NCI-H446 (cell line): ENCODE data around the gene MAGEA9.
"Not testable (repeated sequence)": the region's sequence is repeated elsewhere in the genome, so short reads cannot be mapped to it uniquely, and the experiment has no call there.

Source experiments
- DNase-seq, 2 experiments: peaks; one replicate each; lab custom pipeline; 2025; lab: John Stamatoyannopoulos, UW

MAGEA9 gene, protein sequence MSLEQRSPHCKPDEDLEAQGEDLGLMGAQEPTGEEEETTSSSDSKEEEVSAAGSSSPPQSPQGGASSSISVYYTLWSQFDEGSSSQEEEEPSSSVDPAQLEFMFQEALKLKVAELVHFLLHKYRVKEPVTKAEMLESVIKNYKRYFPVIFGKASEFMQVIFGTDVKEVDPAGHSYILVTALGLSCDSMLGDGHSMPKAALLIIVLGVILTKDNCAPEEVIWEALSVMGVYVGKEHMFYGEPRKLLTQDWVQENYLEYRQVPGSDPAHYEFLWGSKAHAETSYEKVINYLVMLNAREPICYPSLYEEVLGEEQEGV

GRCh38 chrX:149781727-149782126, at the start of gene MAGEA9:
MAGEA9 (plus strand) TSS chrX:149781930; CDS start chrX:149786211, 4,281 bp downstream.
- not testable (repeated sequence) for DNase-seq

DNA sequence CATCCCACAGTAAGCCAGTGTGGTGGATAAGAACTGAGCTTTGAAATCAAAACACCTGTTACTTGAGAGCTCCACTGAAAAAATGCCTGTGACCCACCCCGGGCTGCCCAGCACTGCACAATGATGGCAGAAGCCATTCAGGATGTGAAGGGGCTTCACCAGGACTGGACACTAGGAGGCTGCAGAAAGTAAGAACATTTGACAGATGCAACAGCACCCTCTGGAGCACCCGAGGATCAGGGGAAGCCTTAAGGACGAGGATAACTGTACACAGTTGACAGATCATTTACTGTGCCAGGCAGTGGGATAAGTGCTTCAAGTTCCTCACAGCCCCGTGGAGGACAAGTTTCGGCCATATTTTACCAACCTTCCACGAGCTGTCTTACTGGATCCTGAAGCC, 39.5 kb upstream of the MAGEA9 start:
- not testable (repeated sequence) for DNase-seq

DNA sequence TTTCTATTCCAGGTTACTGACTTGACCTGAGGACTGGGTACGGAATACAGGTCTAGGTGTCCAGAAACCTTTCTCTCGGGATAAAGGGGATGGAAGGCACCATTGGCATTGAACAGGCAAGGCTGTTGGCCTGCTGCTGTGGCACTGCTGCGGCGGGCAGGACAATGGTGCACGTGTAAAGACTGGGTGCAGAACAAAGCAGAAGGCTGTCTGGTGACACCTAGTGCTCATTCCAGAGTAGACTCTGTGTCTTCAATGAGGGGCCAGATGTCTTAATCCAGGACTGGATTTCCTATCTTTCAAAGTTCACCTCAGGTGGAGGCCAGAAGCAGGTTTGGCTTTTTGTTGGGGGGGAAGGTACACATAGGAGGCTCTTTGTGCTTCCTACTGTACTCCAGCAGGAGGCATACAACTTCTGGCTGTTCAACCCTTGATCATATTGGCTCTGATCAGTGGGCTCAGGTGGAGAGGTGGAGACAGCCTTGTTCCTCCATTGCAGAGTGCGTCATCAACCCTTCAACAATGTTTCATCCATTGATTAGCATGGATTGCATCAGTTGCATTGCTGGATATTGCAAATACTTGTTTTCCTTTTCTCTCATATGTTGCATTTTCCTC, 35.2 kb upstream of the MAGEA9 start:
- not testable (repeated sequence) for DNase-seq

GRCh38 chrX:149757206-149758067, 24.3 kb upstream of the MAGEA9 start:
- no peak for DNase-seq

DNA sequence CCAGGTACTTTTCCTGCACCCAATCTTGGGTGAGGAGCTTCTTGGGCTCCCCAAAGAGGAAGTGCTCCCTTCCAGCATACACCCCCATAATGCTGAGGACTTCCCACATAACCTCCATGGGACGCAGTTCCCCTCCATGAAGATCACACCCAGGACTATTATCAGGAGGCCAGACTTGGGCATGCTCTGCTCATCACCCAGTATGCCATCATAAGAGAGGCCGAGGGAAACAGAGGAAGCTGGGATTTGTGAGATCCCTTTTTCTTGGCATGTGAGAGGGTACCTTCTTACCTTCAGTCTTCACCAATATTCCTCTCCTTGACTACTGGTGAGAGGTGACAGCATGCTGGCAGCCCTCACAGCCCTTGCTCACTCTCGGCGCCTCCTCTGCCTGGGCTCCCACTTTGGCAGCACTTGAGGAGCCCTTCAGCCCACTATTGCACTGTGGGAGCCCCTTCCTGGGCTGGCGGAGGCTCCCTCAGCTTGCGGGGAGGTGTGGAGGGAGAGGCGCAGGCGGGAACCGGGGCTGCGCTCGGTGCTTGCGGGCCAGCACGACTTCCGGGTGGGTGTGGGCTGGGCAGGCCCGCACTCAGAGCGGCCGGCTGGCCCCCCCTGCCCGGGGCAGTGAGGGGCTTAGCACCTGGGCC, 23.5 kb upstream of the MAGEA9 start:
- no peak for DNase-seq

DNA sequence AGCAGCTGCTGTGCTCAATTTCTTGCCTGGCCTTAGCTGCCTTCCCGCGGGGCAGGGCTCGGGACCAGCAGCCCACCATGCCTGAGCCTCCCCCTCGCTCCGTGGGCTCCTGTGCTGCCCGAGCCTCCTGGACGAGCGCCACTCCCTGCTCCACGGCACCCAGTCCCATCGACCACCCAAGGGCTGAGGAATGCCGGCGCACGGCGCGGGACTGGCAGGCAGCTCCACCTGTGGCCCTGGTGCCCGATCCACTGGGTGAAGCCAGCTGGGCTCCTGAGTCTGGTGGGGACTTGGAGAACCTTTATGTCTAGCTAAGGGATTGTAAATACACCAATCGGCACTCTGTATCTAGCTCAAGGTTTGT, 23.0 kb upstream of the MAGEA9 start:
- not testable (repeated sequence) for DNase-seq

DNA sequence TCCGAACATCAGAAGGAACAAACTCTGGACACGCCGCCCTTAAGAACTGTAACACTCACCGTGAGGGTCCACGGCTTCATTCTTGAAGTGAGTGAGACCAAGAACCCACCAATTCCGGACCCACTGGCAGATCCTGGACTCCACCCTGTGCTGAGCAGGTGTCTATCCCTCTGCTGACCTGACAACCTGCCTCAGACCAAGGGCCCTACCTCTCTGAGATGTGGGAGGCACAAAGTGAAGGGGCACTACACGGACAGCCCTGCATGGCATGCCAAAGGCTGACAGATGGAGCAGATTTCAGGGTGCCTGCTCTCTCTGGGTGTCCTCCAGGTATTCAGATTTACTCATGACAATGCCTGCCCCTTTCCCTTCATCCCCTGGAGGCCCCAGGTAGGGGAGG, 21.9 kb upstream of the MAGEA9 start:
- DNase-seq, result no peak

GRCh38 chrX:149760965-149761364, 20.8 kb upstream of the MAGEA9 start:
- no peak for DNase-seq

DNA sequence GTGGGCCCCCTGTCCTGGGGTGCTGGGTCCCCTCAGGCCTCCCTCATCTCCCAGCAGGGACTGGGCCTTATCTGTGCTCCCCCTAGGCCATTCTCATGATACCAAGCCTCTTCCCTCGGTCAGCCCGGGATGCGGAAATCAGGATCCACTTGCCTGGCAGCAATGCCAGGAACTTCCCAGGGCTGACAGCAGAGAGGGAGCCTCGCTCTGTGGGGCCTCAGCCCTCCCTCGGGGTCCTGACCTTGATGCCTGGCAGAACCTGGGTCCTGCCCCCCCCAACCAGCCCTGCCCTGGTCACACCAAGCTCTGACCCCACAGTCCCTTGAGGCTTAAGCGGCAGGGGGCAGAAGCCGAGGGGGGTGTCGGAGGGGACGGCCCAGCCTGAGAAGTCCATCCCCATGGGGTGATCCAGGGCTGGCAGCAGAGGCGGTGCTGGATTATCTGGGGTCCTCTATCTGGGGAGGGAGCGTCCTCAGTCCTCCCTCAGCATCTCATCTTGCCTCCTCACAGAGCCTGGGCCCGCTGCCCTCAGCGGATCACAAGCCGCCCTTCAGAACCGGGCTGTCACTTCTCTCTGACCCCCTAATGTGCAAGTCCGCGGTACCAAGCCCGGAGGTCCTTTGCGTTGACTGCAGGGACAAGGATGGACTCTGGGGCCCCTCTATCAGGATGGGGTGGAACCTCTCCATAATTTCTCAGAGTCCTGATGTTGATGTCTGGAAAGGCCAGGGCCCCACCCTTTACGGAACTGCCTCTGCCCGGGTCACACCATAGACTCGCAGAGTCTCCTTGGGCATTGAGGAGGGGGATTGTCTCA, 19.7 kb upstream of the MAGEA9 start:
- not testable (repeated sequence) for DNase-seq

DNA sequence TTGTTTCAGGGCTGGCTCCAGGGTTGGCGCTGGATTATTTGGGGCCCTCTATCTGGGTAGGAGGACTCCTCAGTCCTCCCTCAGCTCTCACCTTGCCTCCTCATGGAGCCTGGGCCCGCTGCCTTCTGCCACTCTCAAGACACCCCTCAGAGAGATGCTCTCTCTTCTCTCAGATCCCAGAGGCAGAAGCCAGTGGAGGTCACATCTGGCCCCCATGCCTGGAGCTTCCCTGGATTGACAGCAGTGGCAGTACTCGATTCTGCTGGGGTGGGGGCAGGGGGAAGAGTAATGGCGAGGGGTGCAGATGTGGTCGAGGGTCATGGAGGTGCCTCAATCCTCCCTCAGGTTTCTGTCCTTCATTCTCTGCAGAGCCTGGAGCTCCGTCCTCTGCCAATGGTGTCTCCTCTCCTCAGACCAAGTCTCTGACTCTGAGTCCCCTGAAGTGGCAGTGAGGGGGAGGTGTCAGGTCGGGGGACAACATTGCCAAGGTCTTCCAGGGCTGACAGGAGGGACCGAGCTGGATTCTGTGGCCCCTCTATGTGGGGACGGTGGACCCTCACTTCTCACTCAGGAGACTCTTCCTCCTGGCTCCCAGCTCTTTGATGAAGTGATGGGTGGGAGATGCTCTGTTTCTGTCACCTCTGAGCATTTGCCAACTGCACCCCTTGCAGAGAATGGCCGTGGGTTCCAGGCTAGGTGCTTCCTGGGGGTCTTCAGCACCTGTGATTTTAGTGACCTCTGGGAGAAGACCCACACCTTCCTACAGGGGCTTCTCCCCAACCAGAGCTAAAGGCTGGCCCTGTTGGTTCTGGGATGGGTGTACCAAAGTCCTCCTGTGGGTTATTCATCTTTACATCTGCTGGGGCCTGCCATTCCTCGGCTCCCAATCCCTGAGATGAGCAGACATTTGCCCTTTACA, 18.8 kb upstream of the MAGEA9 start:
- no peak for DNase-seq

DNA sequence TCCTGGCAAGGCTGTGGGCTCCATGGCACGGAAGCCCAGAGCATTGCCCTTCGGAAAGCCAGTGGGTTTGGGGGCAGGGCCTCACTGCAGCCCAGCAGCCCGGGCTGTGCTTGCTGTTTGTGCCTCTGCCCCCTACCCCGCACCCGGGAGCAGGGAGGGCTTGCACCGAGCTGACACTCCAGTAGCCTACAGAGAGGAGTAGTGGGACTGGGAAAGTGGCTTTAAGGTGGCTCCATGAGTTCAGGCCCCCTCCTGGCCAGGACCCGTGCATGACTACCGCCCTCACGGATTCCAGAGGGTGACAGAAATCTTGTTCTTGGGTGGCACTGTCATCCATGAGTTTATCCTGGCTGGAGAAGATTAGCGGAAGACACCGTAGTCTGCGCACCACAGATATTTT, 11.4 kb upstream of the MAGEA9 start:
- DNase-seq, result not testable (repeated sequence)

DNA sequence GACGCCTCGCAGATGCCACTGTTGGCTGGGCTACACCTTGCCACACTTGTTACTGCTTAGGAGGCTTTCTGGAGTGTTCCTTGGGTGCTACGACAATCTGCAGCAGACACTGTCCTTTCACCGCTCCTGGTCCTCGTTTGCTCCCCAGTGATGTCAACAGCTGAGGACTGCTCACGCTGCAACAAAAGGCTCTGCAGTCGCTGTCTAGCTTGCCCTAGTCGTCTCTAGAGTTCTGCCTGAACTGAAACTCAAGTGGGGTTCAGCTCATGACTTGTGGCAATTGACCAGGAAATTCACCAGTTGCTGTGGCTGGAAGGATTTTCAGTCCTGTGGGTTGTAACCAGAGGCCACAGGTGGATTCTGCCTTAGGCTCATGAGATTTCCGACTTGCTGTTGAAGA, 8.7 kb upstream of the MAGEA9 start:
- DNase-seq, result not testable (repeated sequence)

GRCh38 chrX:149773768-149774167, 8.0 kb upstream of the MAGEA9 start, which contains the start of gene HSFX1:
HSFX1 (plus strand) TSS chrX:149774068; CDS start chrX:149774682, 614 bp downstream.
- DNase-seq, result not testable (repeated sequence)

DNA sequence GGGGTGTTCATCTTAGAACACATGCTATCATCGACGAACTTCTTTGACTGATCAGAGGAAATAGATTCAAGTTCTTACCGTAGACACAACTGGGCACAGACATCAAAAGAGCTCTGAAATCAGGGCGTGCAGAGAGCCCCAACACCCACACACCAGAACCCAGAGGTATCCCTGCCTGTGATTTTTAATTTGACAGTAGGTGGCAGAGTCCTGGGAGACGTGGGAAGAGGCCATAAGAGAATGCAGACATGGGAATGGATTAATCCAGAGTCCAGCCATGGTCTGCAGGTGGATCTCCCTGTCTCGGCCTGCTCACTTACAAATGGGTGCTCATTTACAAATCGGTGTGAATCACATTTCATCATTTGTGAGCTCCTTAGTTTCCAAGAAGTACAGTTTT, 3.7 kb upstream of the MAGEA9 start:
- not testable (repeated sequence) for DNase-seq

DNA sequence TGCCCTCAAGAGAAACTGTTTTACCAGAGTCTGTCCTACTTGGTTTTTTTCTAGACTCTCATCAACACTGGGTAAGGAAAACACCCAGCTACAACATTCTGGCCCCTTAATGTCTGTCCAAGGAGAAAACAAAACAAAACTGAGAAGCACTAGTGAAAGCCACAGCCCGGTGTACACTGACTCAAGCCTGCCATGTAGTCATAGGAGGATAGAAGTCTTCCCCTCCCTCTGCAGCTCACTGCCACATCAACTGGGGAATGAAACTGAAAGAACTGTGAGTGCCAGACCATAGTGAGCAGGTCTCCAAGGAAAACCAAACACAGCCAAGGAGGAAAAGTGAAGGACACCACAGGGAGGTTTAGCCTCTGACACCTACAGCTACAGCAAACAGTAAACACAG, 13.8 kb downstream of the MAGEA9 start:
- DNase-seq, result not testable (repeated sequence)

- DNase-seq, result no peak
Measured at GRCh38 chrX:149799095-149799714, 17.5 kb downstream of the MAGEA9 start.

GRCh38 chrX:149799938-149800337, 18.2 kb downstream of the MAGEA9 start:
- DNase-seq, result no peak

- DNase-seq, result no peak
Measured at GRCh38 chrX:149803458-149804062, 21.8 kb downstream of the MAGEA9 start.

GRCh38 chrX:149804102-149804501, 22.4 kb downstream of the MAGEA9 start:
- no peak for DNase-seq
